Fibroblast of villous mesenchyme (primary cell): Measurements from ENCODE around the gene COX7B. TPM values are rescaled to one million over a fixed set of nuclear protein-coding genes. Genes with fewer than 3 reads are reported as not detected.
"Not testable (repeated sequence)": the region's sequence is repeated elsewhere in the genome, so short reads cannot be mapped to it uniquely, and the experiment has no call there.

Source experiments
- DNase-seq: peaks from one replicate; pipeline ENCODE4 v3.0.0-alpha.2; 2010; ENCODE audit warnings: low read depth
- H3K4me3 ChIP-seq: 2 replicates; pipeline ENCODE4 v1.5.1; 2011; ENCODE audit warnings: low read depth, mild to moderate bottlenecking, low read length
- total RNA-seq: library from RNA; depleted of rRNA; stranded (reverse); fragments of >200 nt; gene quantifications from 2 replicates; pipeline ENCODE4 v1.2.3, GENCODE V29; 2012
- TF ChIP-seq, protein P1 (sequence below): IDR thresholded peaks from 2 replicates; pipeline ENCODE4 v1.5.1; 2012; ENCODE audit warnings: low read depth, mild to moderate bottlenecking, low read length; ENCODE audit not compliant: insufficient read depth

COX7B gene
- total RNA-seq, 1 donor, result 196 TPM

GRCh38 chrX:77925764-77926163 is 26.5 kb downstream of the COX7B start:
- TF ChIP-seq, protein P1, sequence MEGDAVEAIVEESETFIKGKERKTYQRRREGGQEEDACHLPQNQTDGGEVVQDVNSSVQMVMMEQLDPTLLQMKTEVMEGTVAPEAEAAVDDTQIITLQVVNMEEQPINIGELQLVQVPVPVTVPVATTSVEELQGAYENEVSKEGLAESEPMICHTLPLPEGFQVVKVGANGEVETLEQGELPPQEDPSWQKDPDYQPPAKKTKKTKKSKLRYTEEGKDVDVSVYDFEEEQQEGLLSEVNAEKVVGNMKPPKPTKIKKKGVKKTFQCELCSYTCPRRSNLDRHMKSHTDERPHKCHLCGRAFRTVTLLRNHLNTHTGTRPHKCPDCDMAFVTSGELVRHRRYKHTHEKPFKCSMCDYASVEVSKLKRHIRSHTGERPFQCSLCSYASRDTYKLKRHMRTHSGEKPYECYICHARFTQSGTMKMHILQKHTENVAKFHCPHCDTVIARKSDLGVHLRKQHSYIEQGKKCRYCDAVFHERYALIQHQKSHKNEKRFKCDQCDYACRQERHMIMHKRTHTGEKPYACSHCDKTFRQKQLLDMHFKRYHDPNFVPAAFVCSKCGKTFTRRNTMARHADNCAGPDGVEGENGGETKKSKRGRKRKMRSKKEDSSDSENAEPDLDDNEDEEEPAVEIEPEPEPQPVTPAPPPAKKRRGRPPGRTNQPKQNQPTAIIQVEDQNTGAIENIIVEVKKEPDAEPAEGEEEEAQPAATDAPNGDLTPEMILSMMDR, result no peak
- no peak overlapping the region for H3K4me3 ChIP-seq
- no peak for DNase-seq

DNA sequence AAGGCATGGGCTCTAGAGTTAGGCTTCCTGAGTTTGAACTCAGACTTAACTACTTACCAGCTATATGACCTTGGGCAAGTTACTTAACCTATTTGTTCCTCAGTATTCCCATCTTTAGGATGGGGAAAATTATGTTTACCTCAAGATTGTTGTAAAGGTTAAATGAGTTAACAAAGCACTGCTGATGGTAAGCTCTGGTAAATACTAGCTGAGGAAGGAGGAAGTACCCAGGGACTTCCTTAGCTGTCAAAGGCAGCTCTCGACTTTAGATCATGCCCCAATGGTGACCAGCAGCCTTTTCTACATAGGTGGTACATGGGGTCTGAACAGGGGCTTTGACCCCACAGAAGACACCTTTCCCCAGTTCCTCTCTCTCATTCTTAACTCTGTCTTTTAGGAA is 31.3 kb downstream of the COX7B start:
- DNase-seq, result no peak
- TF ChIP-seq, protein P1, result no peak
- H3K4me3 ChIP-seq, result no peak overlapping the region

GRCh38 chrX:77935886-77936285 is 36.6 kb downstream of the COX7B start:
- DNase-seq, result no peak
- TF ChIP-seq, protein P1, result no peak
- no peak overlapping the region for H3K4me3 ChIP-seq

DNA sequence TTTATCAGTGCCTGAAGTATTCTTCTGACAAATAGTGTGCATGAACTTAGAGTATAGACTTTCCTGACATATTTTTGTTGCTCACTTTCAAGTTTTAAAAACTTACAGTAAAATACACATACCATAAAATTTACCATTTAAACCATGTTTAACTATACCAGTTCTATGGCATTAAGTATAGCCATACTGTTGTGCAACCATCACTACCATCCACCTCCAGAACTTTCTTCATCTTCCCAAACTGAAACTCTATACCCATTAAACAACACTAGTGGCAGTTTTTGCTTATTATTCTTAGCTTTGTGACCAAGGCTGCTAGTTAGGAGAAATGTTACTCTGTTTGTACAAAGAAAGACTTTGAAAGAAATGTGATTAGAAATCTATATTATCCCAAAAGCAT is 37.0 kb downstream of the COX7B start:
- DNase-seq, result no peak
- TF ChIP-seq, protein P1, result no peak
- no peak overlapping the region for H3K4me3 ChIP-seq

- peak; percentile 26 for DNase-seq
- no peak overlapping the region for H3K4me3 ChIP-seq
- TF ChIP-seq, protein P1, result no peak
These were observed 38.0 kb downstream of the COX7B start for GRCh38 chrX:77937291-77937690.

DNA sequence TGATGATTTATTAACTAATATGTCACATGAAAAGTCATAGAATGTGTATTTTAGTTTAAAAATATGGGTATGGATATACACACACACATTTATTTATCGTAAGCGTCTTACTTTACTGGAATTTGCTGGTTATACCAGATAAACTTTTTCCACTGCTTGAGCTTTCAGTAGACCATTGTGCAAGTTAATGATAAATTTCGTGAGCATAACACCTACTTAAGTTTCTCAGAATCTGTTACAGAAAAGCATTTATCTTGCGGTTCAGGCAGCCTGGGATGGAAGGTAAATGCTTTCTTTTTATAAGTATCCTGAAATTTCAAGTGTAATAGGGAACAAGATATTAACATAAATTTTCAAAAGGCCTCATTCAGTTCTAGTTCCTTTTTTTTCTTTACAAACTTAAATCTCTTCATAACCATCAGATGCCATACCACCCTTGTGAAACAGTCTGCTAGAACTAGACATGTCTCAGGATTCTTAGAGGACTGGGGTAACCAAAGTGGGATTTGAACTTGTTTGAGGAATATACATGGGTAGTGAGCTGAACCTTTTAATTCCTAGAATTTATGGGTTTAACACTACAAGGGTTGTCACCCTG is 38.9 kb downstream of the COX7B start:
- no peak overlapping the region for H3K4me3 ChIP-seq
- DNase-seq, result no peak
- TF ChIP-seq, protein P1, result no peak

- DNase-seq, H3K4me3 ChIP-seq: not testable (repeated sequence)
These were observed 45.8 kb downstream of the COX7B start for GRCh38 chrX:77945031-77945430.
